Transverse colon (tissue), 3 donors: ENCODE data around the gene PPP1R15B.

Experiments
- EP300 ChIP-seq: sonication (generic); formaldehyde crosslinking; IDR thresholded peaks from one replicate; pipeline ENCODE4 v1.6.1; 2017; ENCODE audit warnings: antibody characterized with exemption, low read depth
- POLR2A ChIP-seq: fragments of 450-650 bp; IDR thresholded peaks from one replicate; pipeline ENCODE4 v1.6.1; 2016; ENCODE audit warnings: antibody characterized with exemption, mild to moderate bottlenecking, moderate library complexity
- TF ChIP-seq, protein P1 (sequence below), 5 experiments: fragments of 200-600 bp in 3 of 5; fragments of 450-650 bp in 2 of 5; sonication (generic) in 3 of 5; IDR thresholded peaks; 1 replicate in 2 of 5; 2 replicates in 3 of 5; pipeline ENCODE4 v1.5.1; 2016 to 2017; ENCODE audit warnings: antibody characterized with exemption in 5 of 5, inconsistent platforms in 3 of 5, mild to moderate bottlenecking in 2 of 5, moderate library complexity in 1 of 5

DNA sequence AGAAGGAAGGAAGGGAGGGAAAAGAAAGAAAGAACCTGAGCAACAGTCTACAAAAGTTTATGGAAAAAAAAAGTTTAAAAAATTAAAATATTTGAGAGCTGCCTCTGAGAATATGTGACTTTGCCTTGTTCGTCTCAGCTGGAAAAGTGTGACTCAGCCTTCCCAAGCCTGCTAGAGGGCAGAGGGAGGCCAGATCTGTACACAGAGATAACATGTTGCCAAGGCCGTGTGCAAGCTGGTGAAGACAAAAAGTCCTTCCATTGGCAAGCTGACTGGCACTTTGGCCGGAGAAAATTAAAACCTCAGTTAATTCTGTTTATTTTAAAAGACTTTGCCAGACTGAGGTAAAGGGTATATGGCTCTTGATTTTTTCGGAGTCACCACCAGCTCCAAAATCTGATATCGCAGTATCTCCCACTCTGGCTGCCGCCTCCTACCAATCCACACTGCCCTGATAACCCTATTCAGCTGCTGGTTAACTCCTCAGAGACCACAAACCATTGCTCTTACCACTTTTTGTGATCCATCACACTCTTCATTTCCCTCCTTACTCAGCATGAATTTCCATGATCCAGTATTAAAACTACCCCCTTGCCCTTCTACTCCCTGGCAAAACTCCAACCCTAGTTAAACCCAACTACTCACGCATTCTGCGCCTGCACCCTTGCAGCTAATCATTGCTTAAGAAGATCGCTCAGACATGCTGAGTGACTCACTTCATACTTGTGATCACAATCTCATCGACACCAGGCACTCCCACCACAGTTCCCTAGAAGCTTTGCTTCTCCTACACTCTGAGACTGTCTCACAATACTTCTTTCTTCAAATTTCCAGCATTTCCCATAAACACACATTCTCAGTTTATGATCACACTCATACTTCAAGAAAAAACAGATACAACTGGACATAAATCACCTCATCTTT lies 5.7 kb upstream of the PPP1R15B start:
- TF ChIP-seq EP300, result no peak
- TF ChIP-seq POLR2A, result no peak
- TF ChIP-seq, protein P1, sequence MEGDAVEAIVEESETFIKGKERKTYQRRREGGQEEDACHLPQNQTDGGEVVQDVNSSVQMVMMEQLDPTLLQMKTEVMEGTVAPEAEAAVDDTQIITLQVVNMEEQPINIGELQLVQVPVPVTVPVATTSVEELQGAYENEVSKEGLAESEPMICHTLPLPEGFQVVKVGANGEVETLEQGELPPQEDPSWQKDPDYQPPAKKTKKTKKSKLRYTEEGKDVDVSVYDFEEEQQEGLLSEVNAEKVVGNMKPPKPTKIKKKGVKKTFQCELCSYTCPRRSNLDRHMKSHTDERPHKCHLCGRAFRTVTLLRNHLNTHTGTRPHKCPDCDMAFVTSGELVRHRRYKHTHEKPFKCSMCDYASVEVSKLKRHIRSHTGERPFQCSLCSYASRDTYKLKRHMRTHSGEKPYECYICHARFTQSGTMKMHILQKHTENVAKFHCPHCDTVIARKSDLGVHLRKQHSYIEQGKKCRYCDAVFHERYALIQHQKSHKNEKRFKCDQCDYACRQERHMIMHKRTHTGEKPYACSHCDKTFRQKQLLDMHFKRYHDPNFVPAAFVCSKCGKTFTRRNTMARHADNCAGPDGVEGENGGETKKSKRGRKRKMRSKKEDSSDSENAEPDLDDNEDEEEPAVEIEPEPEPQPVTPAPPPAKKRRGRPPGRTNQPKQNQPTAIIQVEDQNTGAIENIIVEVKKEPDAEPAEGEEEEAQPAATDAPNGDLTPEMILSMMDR (IDR thresholded peaks at IDR 0.05), result no peak
